Measurements from ENCODE around the gene ZNF335. TPM values are rescaled to one million over a fixed set of nuclear protein-coding genes. Genes with fewer than 3 reads are reported as not detected.

Gene ZNF335
- total and polyA plus RNA-seq, 2 of the 13 experiments (the other 11 are each of a cell fraction or from before 2014, with no cell fraction given), result 9.7 to 13.7 TPM

GRCh38 chr20:45945678-45946148, 26.3 kb downstream of the ZNF335 start (continued):
- TF ChIP-seq BRCA1 (CRISPR knock-in tag; IDR thresholded peaks at IDR 0.05), result no peak
- 0 out of 2 replicates have a peak, but pooled peaks have one; percentile 8 for TF ChIP-seq ETV5 (CRISPR knock-in tag; IDR thresholded peaks at IDR 0.05; ENCODE audit: borderline replicate concordance)
- TF ChIP-seq ZNF891 (CRISPR knock-in tag; IDR thresholded peaks at IDR 0.05), result peak; percentile 40; the same call in 1 of the 2 replicates
- no peak for TF ChIP-seq ARNT2 (CRISPR knock-in tag; IDR thresholded peaks at IDR 0.05; ENCODE audit: low read depth)
- peak in 1 of 2 experiments; percentile 43; a peak in 1 of 4 replicates for TF ChIP-seq EP300 (IDR thresholded peaks at IDR 0.05; ENCODE audit: low read depth in 2 of 2, low read length in 2 of 2)
- no peak for TF ChIP-seq EP300 (CRISPR knock-in tag; IDR thresholded peaks at IDR 0.05; ENCODE audit: borderline replicate concordance)
- TF ChIP-seq MXD1 (CRISPR knock-in tag; IDR thresholded peaks at IDR 0.05), result peak; percentile 1; the same call in 1 of the 2 replicates
- TF ChIP-seq ARID4A (CRISPR knock-in tag; IDR thresholded peaks at IDR 0.05; ENCODE audit: borderline replicate concordance), result no peak
- no peak for TF ChIP-seq ZNF619 (CRISPR knock-in tag; IDR thresholded peaks at IDR 0.05)
- TF ChIP-seq FIP1L1 (IDR thresholded peaks at IDR 0.05; ENCODE audit: borderline replicate concordance, insufficient read depth, low read depth, low read length), result no peak
- TF ChIP-seq NRL (CRISPR knock-in tag; IDR thresholded peaks at IDR 0.05; ENCODE audit: borderline replicate concordance), result peak; percentile 74; the same call in 1 of the 2 replicates
- TF ChIP-seq ZNF607 (CRISPR knock-in tag; IDR thresholded peaks at IDR 0.05; ENCODE audit: borderline replicate concordance), result 0 out of 2 replicates have a peak, but pooled peaks have one; percentile 15
- no peak for TF ChIP-seq GLI4 (CRISPR knock-in tag; IDR thresholded peaks at IDR 0.05; ENCODE audit: borderline replicate concordance)
- no peak for TF ChIP-seq ZBTB1 (CRISPR knock-in tag; IDR thresholded peaks at IDR 0.05; ENCODE audit: borderline replicate concordance)
- TF ChIP-seq ZNF382 (CRISPR knock-in tag; IDR thresholded peaks at IDR 0.05; ENCODE audit: borderline replicate concordance), result no peak
- peak; percentile 37; the same call in 1 of the 2 replicates for TF ChIP-seq ZBTB7A (CRISPR knock-in tag; IDR thresholded peaks at IDR 0.05)
- no peak for TF ChIP-seq DR1 (CRISPR knock-in tag; IDR thresholded peaks at IDR 0.05)
- no peak for TF ChIP-seq CHD2 (IDR thresholded peaks at IDR 0.05; ENCODE audit: low read depth, low read length)
- TF ChIP-seq POLR2A (IDR thresholded peaks at IDR 0.05; ENCODE audit: insufficient read depth in 1 of 2, low read depth in 2 of 2, low read length in 2 of 2), result peak in 1 of 2 experiments; percentile 9; a peak in 1 of 4 replicates
- TF ChIP-seq ZBTB26 (CRISPR knock-in tag; IDR thresholded peaks at IDR 0.05; ENCODE audit: borderline replicate concordance), result no peak
- 0 out of 2 replicates have a peak, but pooled peaks have one; percentile 18 for TF ChIP-seq HMG20B (CRISPR knock-in tag; conservative IDR thresholded peaks at IDR 0.05)
- TF ChIP-seq, protein P1, sequence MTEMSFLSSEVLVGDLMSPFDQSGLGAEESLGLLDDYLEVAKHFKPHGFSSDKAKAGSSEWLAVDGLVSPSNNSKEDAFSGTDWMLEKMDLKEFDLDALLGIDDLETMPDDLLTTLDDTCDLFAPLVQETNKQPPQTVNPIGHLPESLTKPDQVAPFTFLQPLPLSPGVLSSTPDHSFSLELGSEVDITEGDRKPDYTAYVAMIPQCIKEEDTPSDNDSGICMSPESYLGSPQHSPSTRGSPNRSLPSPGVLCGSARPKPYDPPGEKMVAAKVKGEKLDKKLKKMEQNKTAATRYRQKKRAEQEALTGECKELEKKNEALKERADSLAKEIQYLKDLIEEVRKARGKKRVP (CRISPR knock-in tag; IDR thresholded peaks at IDR 0.05), result no peak
- no peak for TF ChIP-seq MXD4 (CRISPR knock-in tag; IDR thresholded peaks at IDR 0.05)
- TF ChIP-seq ATAD3A (CRISPR knock-in tag; IDR thresholded peaks at IDR 0.05), result no peak

Measured in HepG2 (cell line).